ENCODE measurements around the gene CPN2. TPM values are rescaled to one million over a fixed set of nuclear protein-coding genes. Genes with fewer than 3 reads are reported as not detected.
A peak's percentile ranks its signal among the peaks of the same experiment; 100 is the strongest.

The CPN2 gene
- polyA plus RNA-seq, 12 donors: 0.07 to 0.32 (median 0.09) TPM; not detected in 6

- DNase-seq: no peak
Measured at GRCh38 chr3:194354315-194354714, 3.2 kb upstream of the CPN2 start.

GRCh38 chr3:194352667-194353246 lies 1.6 kb upstream of the CPN2 start:
- no peak for DNase-seq

GRCh38 chr3:194351952-194352536 lies 916 bp upstream of the CPN2 start:
- no peak for DNase-seq

GRCh38 chr3:194350726-194351071 lies 429 bp downstream of the CPN2 start:
- DNase-seq: no peak

- no peak for DNase-seq
Measured at GRCh38 chr3:194348354-194348753, 2.8 kb downstream of the CPN2 start.

- DNase-seq: no peak
Measured at GRCh38 chr3:194346621-194347020, 4.5 kb downstream of the CPN2 start.

- no peak for DNase-seq
Measured at GRCh38 chr3:194346035-194346434, 5.1 kb downstream of the CPN2 start.

GRCh38 chr3:194344012-194344411 lies 7.1 kb downstream of the CPN2 start:
- DNase-seq: peak; percentile 80

- DNase-seq: no peak
Measured at GRCh38 chr3:194343561-194343893, 7.6 kb downstream of the CPN2 start.

GRCh38 chr3:194342861-194343560 lies 8.1 kb downstream of the CPN2 start:
- DNase-seq: no peak

- no peak for DNase-seq
Measured at GRCh38 chr3:194340757-194341400, 10.2 kb downstream of the CPN2 start.

- no peak for DNase-seq
Measured at GRCh38 chr3:194339840-194340239, 11.3 kb downstream of the CPN2 start.

GRCh38 chr3:194339356-194339755 lies 11.8 kb downstream of the CPN2 start:
- no peak for DNase-seq

- no peak for DNase-seq
Measured at GRCh38 chr3:194337965-194338753, 13.0 kb downstream of the CPN2 start.

- DNase-seq: no peak
Measured at GRCh38 chr3:194336601-194337355, 14.3 kb downstream of the CPN2 start.

GRCh38 chr3:194333981-194334320 lies 17.2 kb downstream of the CPN2 start:
- DNase-seq: no peak

GRCh38 chr3:194333212-194333980 lies 17.7 kb downstream of the CPN2 start:
- peak; percentile 93 for DNase-seq

GRCh38 chr3:194332858-194333211 lies 18.3 kb downstream of the CPN2 start:
- DNase-seq: no peak

- no peak for DNase-seq
Measured at GRCh38 chr3:194330579-194330978, 20.5 kb downstream of the CPN2 start.

- no peak for DNase-seq
Measured at GRCh38 chr3:194330160-194330559, 21.0 kb downstream of the CPN2 start.

GRCh38 chr3:194329583-194329965 lies 21.6 kb downstream of the CPN2 start:
- DNase-seq: no peak
